ENCODE measurements around the gene ALG12.

The ALG12 gene

GRCh38 chr22:49910229-49911155 is 7.7 kb downstream of the ALG12 start:
- DNase-seq: no peak

DNA sequence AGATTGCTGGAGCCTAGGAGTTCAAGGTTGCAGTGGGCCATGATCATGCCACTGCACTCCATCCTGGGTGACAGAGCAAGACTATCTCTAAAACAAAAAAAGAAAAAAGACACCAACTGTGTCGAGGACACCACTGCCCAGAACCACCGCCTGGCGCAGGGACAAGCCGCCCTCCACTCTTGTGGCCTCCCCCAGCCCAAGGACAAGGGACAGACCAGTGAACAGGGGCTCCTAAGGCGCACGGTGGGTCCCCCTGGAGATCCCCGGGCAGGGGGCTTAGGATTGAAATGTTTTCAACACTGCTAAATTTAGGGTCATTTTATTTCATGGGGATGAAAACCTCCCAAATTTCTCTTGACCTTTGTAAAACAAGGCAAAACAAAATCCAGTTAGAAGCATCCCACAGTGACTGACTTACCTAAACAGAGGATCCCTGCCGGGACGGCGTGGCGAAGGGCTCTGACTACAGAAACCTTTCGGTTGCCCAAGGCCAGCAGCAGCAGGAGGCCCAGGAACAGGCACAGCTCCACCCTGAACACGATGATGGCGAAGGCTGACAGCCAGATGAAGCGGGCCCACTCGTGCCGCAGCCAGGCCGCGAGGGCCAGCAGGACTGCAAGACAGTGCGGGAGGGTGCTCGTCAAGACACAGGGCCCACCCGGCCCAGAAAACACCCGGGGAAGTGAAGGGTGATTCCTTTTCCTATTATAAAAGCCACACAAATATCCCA is 8.6 kb downstream of the ALG12 start:
- no peak for DNase-seq

DNA sequence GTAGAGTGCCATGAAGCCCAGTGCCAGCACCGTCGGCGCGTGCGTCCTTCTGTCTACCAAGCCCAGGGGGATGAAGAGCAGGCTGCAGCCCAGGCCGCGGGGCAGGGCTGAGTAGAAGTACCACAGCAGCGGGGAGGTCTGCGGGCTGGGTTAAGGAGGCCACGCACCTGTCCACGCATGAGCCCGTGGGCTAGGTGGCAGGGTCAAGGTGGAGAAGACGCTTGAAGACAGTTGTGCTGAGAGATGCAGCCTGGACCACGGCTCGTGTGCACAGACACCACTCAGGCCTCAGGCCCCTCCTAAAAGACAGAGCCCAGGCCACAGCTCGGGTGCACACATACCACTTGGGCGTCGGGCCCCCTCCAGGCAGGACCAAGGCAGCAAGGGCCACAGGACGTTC is 10.4 kb downstream of the ALG12 start:
- no peak for DNase-seq

DNA sequence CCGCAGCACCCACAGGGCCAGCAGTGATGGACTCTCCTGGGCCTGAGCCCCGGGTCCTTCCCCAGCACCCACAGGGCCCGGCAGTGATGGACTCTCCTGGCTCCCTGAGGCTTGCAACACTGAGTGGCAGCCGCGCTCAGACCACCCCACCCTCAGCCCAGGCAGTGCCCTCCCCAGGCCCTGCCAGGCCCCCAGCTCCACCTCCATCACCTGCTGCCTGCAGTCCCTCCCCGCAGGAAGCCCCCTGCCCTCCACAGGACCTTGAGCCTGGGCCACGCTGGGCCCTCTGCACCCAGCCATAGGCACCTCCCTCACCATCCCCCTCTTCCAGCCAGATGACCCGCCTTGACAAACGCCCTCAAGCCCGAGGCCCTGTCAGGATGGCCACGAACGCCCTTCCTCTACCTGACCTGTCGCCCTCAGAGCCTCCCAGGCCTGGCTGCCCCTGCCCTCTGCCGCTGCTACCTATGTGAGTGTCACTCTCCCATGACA is 11.4 kb downstream of the ALG12 start:
- DNase-seq: no peak

GRCh38 chr22:49906071-49906798 is 12.0 kb downstream of the ALG12 start:
- no peak for DNase-seq

GRCh38 chr22:49905465-49905864 is 12.8 kb downstream of the ALG12 start:
- no peak for DNase-seq

DNA sequence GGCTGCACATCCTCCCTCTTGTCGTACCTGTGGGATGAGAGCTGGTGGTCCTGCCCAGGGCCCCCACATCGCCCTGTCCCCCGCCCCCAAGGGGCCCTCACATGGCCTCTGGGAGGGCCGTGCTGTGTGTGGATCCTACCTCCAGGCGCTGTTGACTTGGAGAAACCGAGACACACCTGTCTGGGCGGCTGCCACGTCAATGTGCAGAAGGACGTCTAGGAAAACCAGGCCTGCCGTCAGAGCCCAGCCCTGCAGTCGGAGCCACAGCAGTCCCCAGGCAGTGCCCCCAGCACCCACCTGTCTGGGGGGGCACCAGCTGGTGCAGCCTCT is 14.2 kb downstream of the ALG12 start:
- DNase-seq: no peak

DNA sequence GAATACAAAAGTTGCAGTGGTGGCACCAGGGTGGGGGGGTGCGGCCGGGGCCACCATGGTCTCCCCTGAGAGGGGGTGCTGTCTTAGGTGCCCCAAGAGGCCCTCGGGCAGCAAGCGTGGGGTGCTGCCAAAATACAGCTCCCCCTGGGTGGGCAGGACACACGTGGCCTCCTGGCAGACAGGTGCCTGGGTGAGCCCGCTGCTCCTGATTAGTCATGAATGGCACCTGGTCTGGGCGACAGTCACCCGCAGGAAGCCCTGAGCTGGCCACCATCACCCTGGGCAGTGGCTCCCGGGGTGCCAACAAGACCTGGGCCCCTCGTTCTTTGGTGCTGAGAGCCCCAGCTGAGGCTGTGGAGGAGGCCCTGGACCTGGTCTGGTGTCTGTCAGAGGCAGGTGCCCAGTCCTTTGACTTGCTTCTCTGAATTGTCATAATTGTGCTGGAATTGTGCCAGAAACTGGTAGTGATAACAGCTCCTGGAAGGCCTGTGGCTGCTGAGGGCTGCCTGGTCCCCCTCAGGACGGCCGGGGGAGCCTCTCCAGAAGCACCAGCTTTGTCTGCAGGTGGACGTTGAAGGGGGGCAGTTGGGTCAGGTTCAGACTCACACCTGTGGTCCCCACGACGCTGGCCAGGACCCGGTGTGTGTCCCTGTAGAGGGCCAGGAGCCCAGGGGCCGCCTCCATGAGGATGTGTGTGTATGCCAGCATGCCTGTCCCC is 14.8 kb downstream of the ALG12 start:
- DNase-seq: no peak

DNA sequence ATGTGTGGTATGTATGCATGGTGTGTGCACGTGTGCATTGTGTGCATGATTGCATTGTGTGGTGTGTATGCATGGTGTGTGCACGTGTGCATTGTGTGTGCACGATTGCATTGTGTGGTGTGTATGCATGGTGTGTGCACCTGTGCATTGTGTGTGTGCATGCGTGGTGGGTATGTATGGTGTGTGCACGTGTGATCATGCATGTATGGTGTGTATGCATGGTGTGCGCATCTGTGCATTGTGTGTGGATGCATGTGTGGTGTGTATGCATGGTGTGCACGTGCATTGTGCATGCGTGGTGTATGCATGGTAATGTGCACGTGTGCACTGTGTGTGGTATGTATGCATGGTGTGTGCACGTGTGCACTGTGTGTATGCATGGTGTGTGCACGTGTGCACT is 16.8 kb downstream of the ALG12 start:
- no peak for DNase-seq

GRCh38 chr22:49900441-49901230 is 17.6 kb downstream of the ALG12 start:
- DNase-seq: no peak

DNA sequence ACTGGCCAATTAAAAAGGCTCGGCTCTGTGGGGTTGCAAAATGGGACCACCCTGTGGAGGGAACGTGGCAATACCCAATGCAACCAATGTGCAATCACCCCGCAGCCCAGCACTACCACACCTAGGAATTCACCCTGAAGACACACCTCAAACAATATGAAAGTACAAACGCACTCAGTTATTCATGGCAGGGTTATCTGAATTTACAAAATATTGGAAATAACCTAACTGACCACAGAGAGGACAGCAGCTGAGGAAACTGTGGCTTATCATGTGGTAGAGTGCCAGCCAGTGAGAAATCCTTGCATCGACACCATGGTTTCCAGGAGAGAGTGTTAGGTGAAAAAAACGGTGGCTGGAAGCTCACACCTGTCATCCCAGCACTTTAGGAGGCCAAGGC is 18.7 kb downstream of the ALG12 start:
- DNase-seq: no peak

- no peak for DNase-seq
These were observed 21.1 kb downstream of the ALG12 start for GRCh38 chr22:49897015-49897684.

DNA sequence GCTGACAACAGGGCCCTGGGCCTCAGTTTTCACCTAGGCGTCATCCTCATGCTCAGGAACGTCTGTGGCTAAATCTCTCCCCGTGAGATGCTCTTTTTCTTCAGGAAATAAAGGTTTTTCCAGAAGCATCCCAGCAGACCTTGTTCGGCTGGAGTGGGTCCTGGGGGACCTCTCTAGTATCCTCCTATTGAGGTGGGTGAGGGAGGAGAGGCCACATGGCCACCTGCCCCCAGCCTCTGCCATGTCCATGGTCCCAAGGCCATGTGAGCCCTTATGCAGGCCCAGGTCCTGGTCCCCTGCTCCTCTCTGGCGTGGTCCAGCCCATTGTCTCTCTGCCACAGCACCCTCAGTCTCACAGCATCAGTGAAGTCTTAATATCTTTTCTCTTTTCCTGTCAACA is 22.0 kb downstream of the ALG12 start:
- DNase-seq: no peak

- DNase-seq: no peak
These were observed 23.8 kb downstream of the ALG12 start for GRCh38 chr22:49894322-49895054.

DNA sequence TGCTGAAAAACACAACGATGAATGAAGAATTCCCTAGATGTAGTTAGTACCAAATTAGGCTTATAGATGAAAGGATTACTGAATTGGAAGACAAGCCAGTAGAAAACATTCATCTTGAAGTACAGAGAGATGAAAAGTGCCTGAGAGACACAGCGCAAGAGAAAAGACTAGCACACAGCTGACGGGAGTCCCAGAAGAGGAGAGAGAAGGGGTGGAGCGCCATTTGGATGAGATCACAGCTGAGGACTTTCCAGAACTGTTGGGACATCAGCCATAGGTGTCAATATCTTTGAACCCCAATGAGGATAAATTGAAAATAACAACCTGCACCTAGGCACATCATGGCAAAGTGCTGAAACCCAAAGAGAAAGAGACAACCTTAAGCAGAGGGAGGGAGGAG is 25.2 kb downstream of the ALG12 start:
- no peak for DNase-seq

DNA sequence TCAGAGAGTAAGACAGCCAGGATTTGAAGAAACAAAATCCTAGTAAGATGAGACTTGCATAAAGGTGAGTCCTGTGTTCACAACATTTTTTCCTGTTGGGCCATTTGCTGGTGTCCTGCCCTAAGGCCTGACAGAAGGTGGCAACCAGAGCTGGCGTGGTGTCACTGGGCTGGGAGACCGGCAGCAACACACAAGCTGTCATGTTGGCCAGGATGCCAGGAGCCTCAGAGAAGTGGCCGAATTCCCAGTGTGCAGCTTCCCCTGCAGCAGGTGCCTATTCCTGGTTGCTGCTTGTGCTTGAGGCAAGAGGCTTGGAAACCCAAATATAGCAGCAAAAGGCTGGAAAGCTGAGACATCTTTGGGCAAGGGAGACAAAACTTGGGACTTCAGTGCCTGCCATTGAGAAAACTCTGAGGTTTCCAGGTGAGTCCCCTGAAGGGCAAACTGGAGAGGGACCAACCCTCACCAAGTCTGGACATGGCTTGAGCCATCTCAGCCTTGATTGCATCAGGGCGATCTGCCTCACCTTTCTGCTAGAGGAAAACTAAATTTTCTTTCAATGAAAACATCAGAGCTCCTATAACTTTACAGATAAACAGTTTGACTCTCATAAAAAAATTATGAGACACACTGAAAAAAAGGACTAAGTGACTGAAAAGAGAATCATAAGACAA is 25.9 kb downstream of the ALG12 start:
- DNase-seq: no peak

DNA sequence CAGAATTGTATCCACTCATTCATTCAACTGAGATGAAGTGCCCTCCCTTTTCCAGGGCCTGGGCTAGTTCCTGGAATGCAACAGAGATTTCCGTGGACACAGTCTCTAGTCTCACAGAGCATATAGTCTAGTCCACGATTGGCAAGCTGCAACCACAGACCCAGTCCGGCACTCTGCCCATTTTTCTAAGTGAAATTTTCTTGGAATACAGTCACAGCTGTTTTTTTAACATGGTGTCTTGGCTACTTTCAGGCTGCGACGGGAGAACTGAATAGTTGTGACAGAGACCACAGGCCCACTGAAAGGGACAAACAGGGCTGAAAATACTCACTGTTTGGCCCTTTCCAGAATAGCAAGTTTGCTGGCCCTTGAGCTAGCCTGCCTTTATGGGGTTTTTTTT is 29.2 kb downstream of the ALG12 start:
- DNase-seq: no peak

- no peak for DNase-seq
These were observed 30.5 kb downstream of the ALG12 start for GRCh38 chr22:49887702-49888101.

DNA sequence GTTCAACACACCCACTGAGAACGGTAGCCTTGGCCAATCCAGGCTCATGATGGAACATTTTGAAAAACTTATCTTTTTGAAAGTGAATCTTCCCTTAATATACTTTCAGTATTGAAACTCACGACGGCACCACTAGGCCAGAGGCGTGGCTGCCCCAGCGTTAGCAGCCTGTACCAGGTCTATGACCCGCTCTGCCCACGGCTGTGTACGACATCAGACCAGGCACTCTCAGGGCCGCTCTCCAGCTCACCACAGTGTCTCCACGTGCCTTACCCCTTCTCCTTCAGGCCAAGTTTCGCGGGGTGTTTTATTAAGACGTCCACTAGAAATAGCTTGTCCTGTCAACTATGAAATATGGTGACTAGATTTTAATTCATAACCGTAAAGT is 31.2 kb downstream of the ALG12 start:
- no peak for DNase-seq
